ENCODE data around the gene GARIN5A.
"Not testable (repeated sequence)": the region's sequence is repeated elsewhere in the genome, so short reads cannot be mapped to it uniquely, and the experiment has no call there.

Gene GARIN5A

GRCh38 chr19:50486823-50487515, 10.3 kb upstream of the GARIN5A start:
- DNase-seq, result peak; percentile 49

DNA sequence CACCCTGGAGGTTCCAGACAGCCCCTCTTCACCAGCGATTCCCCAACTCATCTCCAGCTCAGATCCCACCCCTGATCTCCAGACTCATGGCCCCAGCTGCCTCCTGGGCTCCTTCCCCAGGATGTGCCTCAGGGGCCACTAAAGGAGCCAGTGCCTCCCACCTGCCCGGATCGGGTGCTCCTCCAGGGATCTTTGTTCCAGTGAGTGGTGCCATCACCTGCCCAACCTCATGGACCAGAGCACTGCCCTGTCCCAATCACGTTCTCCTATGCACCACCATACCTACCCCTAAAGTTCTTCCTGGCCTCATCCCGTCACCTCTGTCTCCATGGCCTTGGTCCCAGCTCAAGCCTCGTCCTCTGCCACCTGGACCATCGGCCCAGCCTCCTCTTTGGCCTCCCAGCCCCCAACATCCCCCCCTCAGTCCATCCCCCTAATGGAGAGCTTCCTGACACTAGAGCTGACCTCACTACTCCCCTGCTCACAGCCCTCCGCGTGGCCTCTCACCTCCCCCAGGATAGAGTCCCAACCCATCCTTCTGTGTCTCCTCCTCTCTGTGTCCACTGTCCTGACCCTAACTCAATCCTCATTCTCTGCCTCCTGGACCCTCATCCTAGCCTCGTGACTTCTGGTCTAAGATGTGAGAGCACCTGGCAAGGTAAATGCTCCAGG, 8.8 kb upstream of the GARIN5A start:
- no peak for DNase-seq

DNA sequence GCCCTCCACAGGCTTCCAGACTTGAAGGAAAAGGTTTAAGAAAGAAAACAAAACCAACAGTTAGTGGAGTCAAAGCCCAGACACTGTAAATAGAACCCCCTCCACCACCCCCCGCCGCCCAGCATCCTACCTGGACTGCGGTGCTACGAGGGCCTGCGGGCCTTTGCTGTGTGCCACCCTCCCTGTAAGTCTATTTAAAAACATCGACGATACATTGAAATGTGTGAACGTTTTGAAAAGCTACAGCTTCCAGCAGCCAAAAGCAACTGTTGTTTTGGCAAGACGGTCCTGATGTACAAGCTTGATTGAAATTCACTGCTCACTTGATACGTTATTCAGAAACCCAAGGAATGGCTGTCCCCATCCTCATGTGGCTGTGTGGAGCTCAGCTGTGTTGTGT, 6.3 kb upstream of the GARIN5A start:
- no peak for DNase-seq

DNA sequence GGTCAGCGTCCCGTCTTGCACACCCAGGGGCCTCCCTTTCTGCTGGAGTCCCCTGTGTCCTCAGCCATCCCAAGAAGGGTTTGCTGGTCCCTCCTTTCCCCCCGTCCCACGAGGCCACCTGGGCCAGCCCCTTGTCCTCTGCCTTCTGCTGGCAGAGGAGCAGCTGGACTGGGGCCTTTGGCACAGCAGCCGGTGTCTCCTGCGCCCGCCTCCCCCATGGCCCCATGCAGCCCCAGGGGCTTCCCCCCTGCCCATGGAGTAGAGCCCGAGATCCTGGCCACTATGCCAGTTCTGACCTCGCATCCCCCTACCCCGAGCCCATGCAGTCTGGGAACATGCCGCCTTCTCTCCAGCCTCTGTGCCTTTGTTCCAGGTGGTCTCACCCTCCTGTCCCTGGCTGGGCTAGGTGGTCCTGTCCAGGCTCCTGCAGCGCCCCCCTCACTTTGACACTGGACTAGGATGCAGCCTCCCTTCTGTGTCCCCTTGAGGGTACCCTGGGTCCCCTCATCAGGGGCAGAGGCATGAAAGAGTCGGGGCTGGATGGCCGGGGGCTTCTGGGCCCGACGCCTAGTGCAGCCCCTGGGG, 5.7 kb upstream of the GARIN5A start:
- DNase-seq, result no peak

DNA sequence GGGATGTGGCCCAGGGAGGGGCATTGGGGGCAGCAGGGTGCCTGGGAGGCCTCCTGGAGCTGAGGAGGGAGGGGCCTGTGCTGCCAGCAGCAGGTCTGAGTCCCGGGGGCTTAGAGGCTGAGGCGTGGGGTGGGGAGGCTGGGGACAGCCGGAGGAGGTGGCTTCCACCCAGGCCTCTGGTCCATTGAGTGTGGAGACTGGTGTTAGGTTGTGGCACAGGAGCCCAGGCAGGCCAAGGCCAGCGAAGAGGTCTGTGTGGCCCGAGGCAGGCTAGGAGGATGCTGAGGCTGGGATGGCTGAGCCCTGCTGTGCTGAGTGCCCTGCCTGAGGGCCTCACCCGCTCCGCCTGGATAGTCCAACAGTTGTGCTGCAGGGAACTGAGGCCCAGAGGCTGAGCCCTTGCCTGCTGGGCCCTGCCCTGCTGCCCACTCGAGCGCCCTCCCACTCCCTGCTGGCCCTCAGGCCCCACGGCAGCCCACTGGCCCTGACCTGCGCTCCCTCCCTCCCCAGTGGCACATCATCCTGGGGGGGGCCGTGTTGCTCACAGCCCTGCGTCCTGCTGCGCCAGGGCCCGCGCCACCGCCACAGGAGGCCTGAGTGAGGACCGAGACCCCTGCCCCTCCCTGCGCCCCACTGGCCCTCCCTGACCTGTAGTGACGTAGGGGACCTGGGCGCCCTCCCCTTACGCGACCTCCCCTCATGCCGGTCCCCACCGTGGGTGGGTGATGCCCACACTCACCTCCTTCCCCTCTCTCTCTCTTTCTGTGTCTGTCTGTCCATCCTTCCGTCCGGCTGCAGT, 4.9 kb upstream of the GARIN5A start:
- DNase-seq, result no peak

DNA sequence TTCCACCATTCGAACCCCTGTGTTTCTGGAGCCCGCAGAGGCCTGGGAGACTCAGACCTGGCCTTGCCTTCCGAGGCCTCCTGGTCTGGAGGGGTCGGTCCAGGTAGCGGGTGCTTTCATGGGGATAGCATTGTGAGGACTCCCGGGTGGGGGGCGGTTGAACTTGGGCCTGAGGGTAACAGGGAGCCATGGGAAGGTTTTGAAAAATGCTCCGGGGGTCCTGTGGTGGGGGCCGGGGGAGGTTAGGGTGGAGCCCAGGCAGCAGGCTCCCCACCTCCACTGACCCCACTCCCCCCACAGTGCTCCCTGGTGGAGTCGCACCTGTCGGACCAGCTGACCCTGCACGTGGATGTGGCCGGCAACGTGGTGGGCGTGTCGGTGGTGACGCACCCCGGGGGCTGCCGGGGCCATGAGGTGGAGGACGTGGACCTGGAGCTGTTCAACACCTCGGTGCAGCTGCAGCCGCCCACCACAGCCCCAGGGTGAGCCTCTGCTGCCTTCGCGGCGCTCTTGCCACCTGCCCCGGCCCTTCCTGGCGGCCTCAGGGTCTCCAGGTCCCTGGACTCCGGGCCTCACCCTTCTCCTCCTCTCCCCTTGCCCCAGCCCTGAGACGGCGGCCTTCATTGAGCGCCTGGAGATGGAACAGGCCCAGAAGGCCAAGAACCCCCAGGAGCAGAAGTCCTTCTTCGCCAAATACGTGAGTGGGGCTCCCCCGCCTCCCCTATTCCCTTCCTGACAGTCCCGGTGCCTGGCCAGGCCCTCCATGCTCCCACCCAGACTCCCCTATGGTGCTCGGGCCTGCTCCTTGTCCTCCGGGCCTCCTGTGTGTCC, 3.8 kb upstream of the GARIN5A start:
- DNase-seq, result no peak

- DNase-seq, result no peak
These were observed 3.2 kb upstream of the GARIN5A start for GRCh38 chr19:50479761-50480251.

GRCh38 chr19:50478901-50479715, 2.5 kb upstream of the GARIN5A start:
- no peak for DNase-seq

DNA sequence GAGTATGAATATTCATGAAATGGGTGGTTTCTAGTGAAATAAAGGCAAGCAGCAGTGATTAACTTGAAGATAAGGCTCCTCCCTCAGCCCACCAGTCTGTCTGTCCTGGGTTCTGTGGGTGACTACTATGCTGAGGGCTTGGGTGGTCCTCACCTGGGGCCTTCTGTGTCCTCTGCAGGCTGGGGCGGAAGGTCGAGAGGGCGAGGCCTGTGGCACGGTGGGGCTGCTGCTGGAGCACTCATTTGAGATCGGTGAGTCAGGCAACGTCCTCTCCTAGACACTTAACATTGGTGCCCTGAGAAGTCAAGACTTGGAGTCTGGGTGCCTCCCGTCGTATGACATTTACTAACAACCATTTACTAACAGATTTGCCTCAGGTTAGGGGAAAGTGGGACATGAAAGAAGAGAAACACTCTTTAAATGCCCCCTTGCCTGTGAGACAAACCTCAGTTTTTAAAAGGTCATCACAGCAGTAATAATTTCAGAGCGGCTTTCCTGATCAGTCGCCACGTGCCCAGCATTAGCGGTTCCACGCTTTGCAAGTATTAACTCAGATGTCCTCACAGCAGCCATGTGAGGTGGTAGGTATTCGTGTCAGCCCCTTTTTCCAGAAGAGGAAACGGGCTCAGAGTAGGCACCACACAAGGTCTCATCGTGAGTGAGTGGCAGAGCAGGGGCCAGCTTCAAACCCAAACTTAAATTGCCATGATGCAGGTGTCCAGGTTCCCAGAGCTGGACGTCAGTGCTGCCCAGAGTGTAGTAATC, 1.3 kb upstream of the GARIN5A start:
- DNase-seq, result no peak

- DNase-seq, result no peak
These were observed 225 bp upstream of the GARIN5A start for GRCh38 chr19:50476907-50477238.

DNA sequence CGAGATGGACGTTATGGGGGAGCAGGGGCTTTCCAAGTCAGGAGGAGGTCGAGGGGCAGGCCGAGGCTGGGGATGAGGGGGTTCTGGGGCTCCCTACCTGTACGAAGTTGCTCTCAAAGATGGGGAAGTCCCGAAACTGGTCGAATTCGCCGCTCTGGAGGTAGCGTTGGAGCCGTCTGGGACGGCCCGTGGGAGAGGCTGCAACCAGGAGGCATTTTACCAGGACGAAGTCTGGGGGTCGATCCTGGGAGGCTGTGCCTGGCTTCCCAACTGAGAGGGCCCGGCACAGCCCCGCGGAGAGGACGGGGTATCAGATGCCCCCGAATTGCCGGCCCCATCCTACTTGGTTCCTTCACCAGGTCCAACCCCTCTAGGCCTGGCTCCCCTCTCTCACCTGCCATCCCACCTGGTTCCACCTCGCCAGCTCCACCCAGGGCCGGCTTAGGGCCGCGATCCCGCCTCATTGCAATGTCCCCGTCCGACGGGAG, 868 bp downstream of the GARIN5A start:
- DNase-seq, result no peak

DNA sequence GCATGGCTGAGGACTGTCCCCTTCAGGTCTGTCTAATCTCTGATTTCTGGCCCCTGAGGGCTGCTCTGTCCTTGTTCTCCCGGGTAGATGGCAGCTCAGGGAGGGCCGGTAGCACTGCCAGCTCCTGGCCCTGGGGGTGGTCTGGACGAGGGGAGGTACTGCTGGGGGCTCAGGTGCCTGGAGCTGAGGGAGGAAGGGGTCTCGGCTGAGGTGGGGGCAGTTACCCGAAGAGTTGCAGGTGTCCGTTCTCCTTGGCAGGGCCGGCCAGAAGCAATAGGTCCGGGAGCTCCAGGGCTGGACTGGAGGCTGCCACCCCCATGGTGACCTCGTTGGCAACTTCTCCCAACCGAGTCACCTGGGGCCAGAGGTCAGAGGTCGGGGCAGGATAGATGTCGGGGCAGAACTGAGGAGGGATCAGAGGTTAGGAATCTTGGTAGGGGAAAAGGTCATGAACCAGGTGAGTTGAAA, 1.5 kb downstream of the GARIN5A start:
- no peak for DNase-seq

- not testable (repeated sequence) for DNase-seq
These were observed 3.3 kb downstream of the GARIN5A start for GRCh38 chr19:50473336-50473735.

- DNase-seq, result no peak
These were observed 7.8 kb downstream of the GARIN5A start for GRCh38 chr19:50468818-50469217.

GRCh38 chr19:50467566-50467965, 9.1 kb downstream of the GARIN5A start:
- no peak for DNase-seq

GRCh38 chr19:50466706-50467039, 10.0 kb downstream of the GARIN5A start:
- no peak for DNase-seq

- DNase-seq, result no peak
These were observed 10.5 kb downstream of the GARIN5A start for GRCh38 chr19:50465986-50466705.

DNA sequence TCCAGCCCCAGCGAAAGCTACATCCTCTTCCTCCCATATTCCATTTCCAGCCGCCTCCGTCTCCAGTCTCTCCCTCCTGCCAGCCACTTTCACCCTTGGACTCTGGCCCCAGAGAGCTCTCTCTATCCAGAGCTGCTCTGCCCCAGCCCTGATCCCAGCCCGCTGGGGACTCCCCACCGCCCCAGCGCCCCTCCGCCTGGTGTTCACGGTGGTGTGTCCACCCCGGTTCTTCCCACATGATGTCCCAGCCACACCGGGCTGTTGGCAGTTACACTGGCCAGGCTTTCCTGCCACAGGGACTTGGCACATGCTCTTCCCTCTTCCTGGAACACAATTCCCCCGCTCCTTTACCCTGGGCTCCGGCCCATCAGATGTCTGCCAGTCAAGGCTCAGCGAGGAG, 11.6 kb downstream of the GARIN5A start:
- DNase-seq, result no peak

DNA sequence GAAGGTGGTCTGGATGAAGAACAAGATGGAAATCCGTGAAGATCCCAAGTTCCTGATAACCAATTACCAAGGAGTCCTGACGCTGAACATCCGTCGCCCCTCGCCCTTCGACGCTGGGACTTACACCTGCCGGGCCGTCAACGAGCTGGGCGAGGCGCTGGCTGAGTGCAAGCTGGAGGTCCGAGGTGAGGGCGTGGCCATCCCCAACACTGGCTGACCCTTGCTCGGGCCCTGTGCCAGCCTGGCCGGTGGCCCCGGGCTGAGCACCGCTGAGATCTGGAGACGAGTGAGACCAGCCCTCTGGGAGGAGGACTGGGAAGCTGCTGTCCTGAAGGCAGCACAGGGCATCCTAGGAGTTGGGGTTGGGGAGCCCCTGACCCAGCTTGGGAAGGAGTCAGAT, 12.3 kb downstream of the GARIN5A start:
- DNase-seq, result no peak

- no peak for DNase-seq
These were observed 13.7 kb downstream of the GARIN5A start for GRCh38 chr19:50462970-50463369.

Data from T-helper 9 cell (primary cell).